Stimulated activated CD4-positive, alpha-beta T cell treated with anti-CD3 and anti-CD28 coated beads, Interleukin-15, amount 100 ng/mL, for 48 hours (primary cell): ENCODE results near the gene DROSHA.

Experiments
- DNase-seq, 2 donors: peaks; one replicate each; pipeline ENCODE4 v3.0.0-alpha.2; 2020; ENCODE audit warnings: low read depth in 2 of 2

Gene DROSHA

GRCh38 chr5:31465291-31465690 is 66.6 kb downstream of the DROSHA start:
- DNase-seq: no peak

- DNase-seq: no peak
Measured at GRCh38 chr5:31464081-31464480, 67.8 kb downstream of the DROSHA start.

GRCh38 chr5:31463351-31463750 is 68.5 kb downstream of the DROSHA start:
- no peak for DNase-seq

- DNase-seq: no peak
Measured at GRCh38 chr5:31459594-31459993, 72.3 kb downstream of the DROSHA start.

GRCh38 chr5:31455172-31455571 is 76.7 kb downstream of the DROSHA start:
- no peak for DNase-seq

GRCh38 chr5:31453522-31453921 is 78.4 kb downstream of the DROSHA start:
- DNase-seq: no peak

- DNase-seq: no peak
Measured at GRCh38 chr5:31452314-31452713, 79.6 kb downstream of the DROSHA start.

GRCh38 chr5:31449962-31450361 is 81.9 kb downstream of the DROSHA start:
- DNase-seq: no peak

GRCh38 chr5:31449174-31449573 is 82.7 kb downstream of the DROSHA start:
- no peak for DNase-seq

- no peak for DNase-seq
Measured at GRCh38 chr5:31445041-31445600, 86.8 kb downstream of the DROSHA start.

GRCh38 chr5:31443572-31443971 is 88.3 kb downstream of the DROSHA start:
- DNase-seq: no peak

GRCh38 chr5:31442058-31442745 is 89.7 kb downstream of the DROSHA start:
- DNase-seq: no peak

GRCh38 chr5:31436851-31437250 is 95.0 kb downstream of the DROSHA start:
- DNase-seq: no peak

- no peak for DNase-seq
Measured at GRCh38 chr5:31435730-31436129, 96.2 kb downstream of the DROSHA start.

- no peak for DNase-seq
Measured at GRCh38 chr5:31434898-31435297, 97.0 kb downstream of the DROSHA start.

- no peak for DNase-seq
Measured at GRCh38 chr5:31433229-31433628, 98.7 kb downstream of the DROSHA start.

- no peak for DNase-seq
Measured at GRCh38 chr5:31427724-31428309, 104.1 kb downstream of the DROSHA start.

- no peak for DNase-seq
Measured at GRCh38 chr5:31427013-31427723, 104.7 kb downstream of the DROSHA start.

GRCh38 chr5:31421806-31422586 is 109.9 kb downstream of the DROSHA start:
- DNase-seq: no peak

GRCh38 chr5:31417512-31417911 is 114.4 kb downstream of the DROSHA start:
- no peak for DNase-seq

GRCh38 chr5:31416547-31416946 is 115.3 kb downstream of the DROSHA start:
- DNase-seq: no peak

GRCh38 chr5:31415960-31416359 is 115.9 kb downstream of the DROSHA start:
- no peak for DNase-seq
